ENCODE results near the gene P2RX2. TPM values are rescaled to one million over a fixed set of nuclear protein-coding genes. Genes with fewer than 3 reads are reported as not detected.

Gene P2RX2
- polyA plus RNA-seq, 2 donors = 1.4 to 2.2 TPM

DNA sequence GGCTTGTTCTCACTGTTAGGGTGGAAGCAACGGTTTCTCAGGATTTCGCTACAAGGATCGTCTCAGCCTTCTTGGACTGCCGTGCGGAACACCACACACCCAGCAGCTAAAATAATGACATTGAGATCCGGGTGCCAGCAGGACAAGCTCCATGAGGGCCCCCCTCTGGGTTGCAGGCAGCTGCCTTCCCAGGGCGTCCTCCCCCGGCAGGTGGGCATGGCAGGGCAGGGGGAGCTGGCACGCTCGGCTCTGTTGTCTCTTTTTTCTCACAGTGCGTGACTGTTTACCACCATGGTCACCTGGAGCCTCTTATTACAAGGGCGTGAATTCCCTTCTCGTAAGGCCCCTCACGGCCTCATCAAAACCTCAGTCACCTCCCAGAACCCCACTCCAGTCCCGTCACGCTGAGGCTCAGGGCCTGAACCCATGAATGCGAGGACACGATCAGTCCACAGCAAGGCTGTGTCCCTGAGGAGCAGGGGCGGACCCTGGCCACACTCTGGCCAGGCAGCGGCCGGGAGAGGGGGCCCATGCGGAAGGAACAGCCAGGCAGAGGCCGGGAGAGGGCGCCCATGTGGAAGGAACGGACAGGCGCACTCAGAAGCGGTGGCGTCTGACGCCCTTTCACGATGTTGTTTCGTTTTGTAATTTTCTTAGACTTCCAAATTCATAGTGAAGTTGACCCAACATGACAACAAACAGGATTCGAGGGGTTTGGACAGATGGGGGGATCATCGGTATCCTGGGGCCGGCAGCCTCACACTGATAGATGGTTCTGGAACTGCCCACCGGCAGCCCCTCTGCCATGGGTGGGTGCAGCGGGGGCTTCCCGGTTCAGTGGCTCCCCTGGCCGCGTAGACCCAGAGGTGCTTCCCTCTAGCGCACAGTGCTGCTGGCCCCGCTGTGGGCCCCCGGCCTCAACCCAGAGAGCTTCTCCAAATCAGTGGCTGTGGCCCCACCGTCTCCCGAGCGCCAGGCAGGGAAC, 18.2 kb upstream of the P2RX2 start:
- Histone ChIP-seq H3K4me1 (ENCODE audit: control insufficient read depth in 2 of 2, insufficient read depth in 2 of 2, low read length in 1 of 2) (peaks cover 3 to 14% of the 10 kb centered on the region in 2 donors), H3K36me3 (ENCODE audit: control insufficient read depth in 2 of 2, insufficient read depth in 2 of 2, low read length in 1 of 2) (no peaks in the 10 kb centered on the region), H3K4me3 (ENCODE audit: low read depth in 1 of 2, low read length in 2 of 2) (peak overlapping the region; percentile 2 to 35), H3K9me3 (ENCODE audit: control insufficient read depth in 2 of 2, insufficient read depth in 1 of 2, low read depth in 1 of 2, low read length in 1 of 2) (no peaks in the 10 kb centered on the region), H3K27me3 (ENCODE audit: control insufficient read depth in 1 of 2, insufficient read depth in 2 of 2, low read length in 2 of 2) (peaks cover 4 to 7% of the 10 kb centered on the region in 2 donors), H3K27ac (ENCODE audit: low read depth in 2 of 2, low read length in 1 of 2) (no peak overlapping the region)
- WGBS, 2 donors = 22 to 32% methylated on average over 45 of the region's 45 CpGs

DNA sequence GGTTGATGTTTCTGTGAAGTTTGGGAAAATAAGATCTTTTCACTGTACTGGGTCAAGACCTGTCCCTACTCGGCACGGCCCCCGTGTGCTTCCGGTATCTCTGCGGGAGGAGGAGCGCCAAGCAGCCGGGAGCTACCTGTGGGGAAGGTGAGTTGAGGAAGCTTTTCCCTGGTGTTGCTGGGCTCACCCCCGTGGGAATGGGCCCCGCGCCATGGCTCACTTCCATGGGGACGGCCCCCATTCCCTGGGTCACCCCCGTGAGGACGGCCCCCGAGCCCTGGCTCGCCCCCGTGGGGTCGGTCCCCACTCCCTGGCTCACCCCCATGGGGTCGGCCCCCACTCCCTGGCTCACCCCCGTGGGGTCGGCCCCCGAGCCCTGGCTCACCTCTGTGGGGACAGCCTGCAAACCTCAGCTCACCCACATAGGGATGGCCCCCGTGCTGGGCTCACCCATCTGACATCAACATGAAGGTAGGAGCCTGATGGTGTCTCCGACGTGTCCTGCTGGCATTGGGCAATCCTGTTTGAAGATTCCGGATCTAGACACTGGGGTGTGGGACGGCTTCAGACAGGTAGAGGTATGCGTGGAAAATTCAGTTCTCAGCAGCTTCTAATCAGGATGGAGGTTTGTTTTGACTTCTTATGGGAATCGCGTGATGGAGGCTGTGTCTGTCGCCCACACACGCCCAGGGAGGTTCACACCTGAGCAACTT, 17.2 kb upstream of the P2RX2 start:
- peaks cover 4 to 7% of the 10 kb centered on the region in 2 donors for H3K27me3 ChIP-seq (ENCODE audit: control insufficient read depth in 1 of 2, insufficient read depth in 2 of 2, low read length in 2 of 2)

DNA sequence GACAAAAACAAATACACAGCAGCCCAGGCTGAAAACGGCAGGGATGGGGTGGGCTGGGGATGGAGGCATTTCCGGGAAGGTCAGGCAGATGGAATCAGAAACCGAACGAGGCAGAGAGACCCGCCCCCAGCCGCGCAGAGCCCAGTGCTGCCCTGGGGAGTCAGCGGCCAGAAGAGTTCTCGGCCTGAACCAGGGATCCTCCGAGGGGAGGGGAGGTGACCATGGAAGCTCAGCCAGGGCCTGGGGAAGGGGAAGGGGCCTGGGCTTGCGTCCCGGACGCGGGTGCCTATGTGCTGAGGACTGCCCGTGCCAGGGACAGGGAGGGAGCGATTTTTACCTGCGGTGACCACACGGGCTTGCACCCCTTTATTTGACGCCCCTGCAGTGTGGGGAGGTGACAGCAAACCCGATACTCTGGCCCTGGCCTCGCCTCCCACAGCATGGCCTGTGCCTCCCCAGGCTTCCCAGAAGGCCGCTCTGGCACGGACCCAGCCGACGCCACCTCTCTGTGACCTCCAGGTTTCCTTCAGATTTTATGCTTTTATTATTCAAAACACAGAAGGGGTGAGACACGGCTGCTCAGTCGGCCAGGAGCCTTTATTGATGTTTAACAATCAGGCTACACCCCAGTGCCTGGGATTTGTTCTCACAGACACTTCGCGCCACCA, 15.9 kb upstream of the P2RX2 start:
- Histone ChIP-seq H3K4me1 (ENCODE audit: control insufficient read depth in 2 of 2, insufficient read depth in 2 of 2, low read length in 1 of 2) (peaks cover 3 to 14% of the 10 kb centered on the region in 2 donors), H3K27ac (ENCODE audit: low read depth in 2 of 2, low read length in 1 of 2) (peak overlapping the region in 1 of 2 donors; percentile 37), H3K4me3 (ENCODE audit: low read depth in 1 of 2, low read length in 2 of 2) (no peak overlapping the region), H3K9me3 (ENCODE audit: control insufficient read depth in 2 of 2, insufficient read depth in 1 of 2, low read depth in 1 of 2, low read length in 1 of 2) (no peaks in the 10 kb centered on the region), H3K27me3 (ENCODE audit: control insufficient read depth in 1 of 2, insufficient read depth in 2 of 2, low read length in 2 of 2) (peaks cover 4 to 7% of the 10 kb centered on the region in 2 donors), H3K36me3 (ENCODE audit: control insufficient read depth in 2 of 2, insufficient read depth in 2 of 2, low read length in 1 of 2) (no peaks in the 10 kb centered on the region)
- 39 to 51% methylated on average over 29 of the region's 29 CpGs for WGBS, 2 donors

More for the DNA sequence above, 17.2 kb upstream of the P2RX2 start:
- Histone ChIP-seq H3K4me1 (ENCODE audit: control insufficient read depth in 2 of 2, insufficient read depth in 2 of 2, low read length in 1 of 2) (peaks cover 3 to 14% of the 10 kb centered on the region in 2 donors), H3K36me3 (ENCODE audit: control insufficient read depth in 2 of 2, insufficient read depth in 2 of 2, low read length in 1 of 2) (no peaks in the 10 kb centered on the region), H3K4me3 (ENCODE audit: low read depth in 1 of 2, low read length in 2 of 2) (no peak overlapping the region), H3K27ac (ENCODE audit: low read depth in 2 of 2, low read length in 1 of 2) (no peak overlapping the region), H3K9me3 (ENCODE audit: control insufficient read depth in 2 of 2, insufficient read depth in 1 of 2, low read depth in 1 of 2, low read length in 1 of 2) (no peaks in the 10 kb centered on the region)
- WGBS, 2 donors = 65 to 75% methylated on average over 27 to 31 of the region's 31 CpGs

DNA sequence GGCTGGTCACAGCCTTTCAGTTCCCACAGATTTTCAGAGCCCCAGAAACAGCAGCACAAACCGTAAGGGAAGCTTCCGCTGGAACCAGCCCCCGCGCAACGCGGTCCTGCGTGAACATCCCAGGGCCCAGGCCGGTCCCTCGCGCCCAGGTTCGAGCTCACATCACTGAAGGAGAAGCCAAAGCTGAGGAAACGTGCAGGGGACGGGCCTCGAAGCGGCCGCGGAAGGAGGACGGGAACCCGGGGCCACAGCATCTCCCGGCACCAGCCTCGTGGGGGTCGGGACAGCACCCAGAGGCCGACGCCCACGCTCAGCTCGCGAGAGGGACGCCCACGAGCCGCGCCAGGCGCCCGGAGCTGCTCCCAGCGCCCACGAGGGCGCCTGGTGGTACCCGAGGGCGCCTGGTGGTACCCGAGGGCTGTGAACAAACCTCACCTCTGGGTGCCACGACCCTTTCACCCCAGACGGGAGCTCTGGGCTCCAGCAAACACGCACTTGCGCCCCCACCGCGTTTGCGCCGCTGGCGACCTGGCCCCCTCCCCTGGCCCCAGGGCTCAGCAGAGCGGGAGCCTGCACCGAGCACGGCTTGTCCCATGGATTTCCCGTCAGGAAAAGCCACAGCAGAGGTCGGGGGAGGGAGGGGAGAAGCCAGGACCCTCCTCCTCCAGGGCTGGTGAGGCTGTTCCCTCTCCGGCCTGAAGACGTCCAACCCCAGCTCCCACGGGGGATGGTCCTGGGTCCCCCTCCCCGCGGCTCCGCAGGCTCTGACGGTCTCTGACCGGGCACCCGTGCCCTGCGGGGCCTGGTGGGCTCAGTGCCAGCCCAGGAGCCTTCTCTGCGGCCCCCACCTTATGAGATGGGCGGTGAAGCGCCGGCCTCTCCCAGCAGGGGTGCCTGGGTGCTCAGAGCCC, 15.1 kb upstream of the P2RX2 start:
- Histone ChIP-seq H3K36me3 (ENCODE audit: control insufficient read depth in 2 of 2, insufficient read depth in 2 of 2, low read length in 1 of 2) (no peaks in the 10 kb centered on the region), H3K4me1 (ENCODE audit: control insufficient read depth in 2 of 2, insufficient read depth in 2 of 2, low read length in 1 of 2) (peaks cover 3 to 14% of the 10 kb centered on the region in 2 donors), H3K4me3 (ENCODE audit: low read depth in 1 of 2, low read length in 2 of 2) (peak overlapping the region in 1 of 2 donors; percentile 32), H3K9me3 (ENCODE audit: control insufficient read depth in 2 of 2, insufficient read depth in 1 of 2, low read depth in 1 of 2, low read length in 1 of 2) (no peaks in the 10 kb centered on the region), H3K27me3 (ENCODE audit: control insufficient read depth in 1 of 2, insufficient read depth in 2 of 2, low read length in 2 of 2) (peaks cover 4 to 7% of the 10 kb centered on the region in 2 donors), H3K27ac (ENCODE audit: low read depth in 2 of 2, low read length in 1 of 2) (no peak overlapping the region)
- WGBS, 2 donors = 31 to 46% methylated on average over 39 to 67 of the region's 67 CpGs

DNA sequence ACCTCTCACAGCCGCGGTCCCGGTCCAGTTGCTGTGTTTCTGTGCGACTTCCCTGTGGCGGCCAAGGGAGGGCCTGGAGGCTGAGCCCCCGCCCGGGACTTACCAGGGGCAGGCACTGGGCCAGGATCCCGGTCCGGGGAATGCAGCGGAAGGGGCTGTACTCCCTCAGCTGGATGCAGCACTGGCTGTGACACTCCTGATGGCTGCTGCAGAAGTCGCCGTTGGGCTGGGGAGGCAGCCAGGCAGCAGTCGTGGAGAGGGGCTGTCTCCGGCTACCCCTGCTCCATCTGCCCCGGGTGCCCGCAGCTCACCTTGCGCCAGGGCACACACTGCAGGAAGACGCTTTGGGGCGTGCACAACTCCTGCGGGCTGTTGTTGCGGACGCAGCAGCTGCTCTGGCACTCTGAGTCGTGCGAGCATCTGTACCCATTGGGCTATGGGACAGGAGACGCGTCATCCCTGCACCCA, 14.4 kb upstream of the P2RX2 start:
- no peaks in the 10 kb centered on the region for H3K36me3 ChIP-seq (ENCODE audit: control insufficient read depth in 2 of 2, insufficient read depth in 2 of 2, low read length in 1 of 2)
- H3K27me3 ChIP-seq (ENCODE audit: control insufficient read depth in 1 of 2, insufficient read depth in 2 of 2, low read length in 2 of 2) = peaks cover 8 to 9% of the 10 kb centered on the region in 2 donors
- H3K4me3 ChIP-seq (ENCODE audit: low read depth in 1 of 2, low read length in 2 of 2) = peak overlapping the region in 1 of 2 donors; percentile 32
- 33 to 37% methylated on average over 26 of the region's 26 CpGs for WGBS, 2 donors
- no peaks in the 10 kb centered on the region for H3K9me3 ChIP-seq (ENCODE audit: control insufficient read depth in 2 of 2, insufficient read depth in 1 of 2, low read depth in 1 of 2, low read length in 1 of 2)
- peaks cover 3 to 13% of the 10 kb centered on the region in 2 donors for H3K4me1 ChIP-seq (ENCODE audit: control insufficient read depth in 2 of 2, insufficient read depth in 2 of 2, low read length in 1 of 2)
- H3K27ac ChIP-seq (ENCODE audit: low read depth in 2 of 2, low read length in 1 of 2) = no peak overlapping the region

DNA sequence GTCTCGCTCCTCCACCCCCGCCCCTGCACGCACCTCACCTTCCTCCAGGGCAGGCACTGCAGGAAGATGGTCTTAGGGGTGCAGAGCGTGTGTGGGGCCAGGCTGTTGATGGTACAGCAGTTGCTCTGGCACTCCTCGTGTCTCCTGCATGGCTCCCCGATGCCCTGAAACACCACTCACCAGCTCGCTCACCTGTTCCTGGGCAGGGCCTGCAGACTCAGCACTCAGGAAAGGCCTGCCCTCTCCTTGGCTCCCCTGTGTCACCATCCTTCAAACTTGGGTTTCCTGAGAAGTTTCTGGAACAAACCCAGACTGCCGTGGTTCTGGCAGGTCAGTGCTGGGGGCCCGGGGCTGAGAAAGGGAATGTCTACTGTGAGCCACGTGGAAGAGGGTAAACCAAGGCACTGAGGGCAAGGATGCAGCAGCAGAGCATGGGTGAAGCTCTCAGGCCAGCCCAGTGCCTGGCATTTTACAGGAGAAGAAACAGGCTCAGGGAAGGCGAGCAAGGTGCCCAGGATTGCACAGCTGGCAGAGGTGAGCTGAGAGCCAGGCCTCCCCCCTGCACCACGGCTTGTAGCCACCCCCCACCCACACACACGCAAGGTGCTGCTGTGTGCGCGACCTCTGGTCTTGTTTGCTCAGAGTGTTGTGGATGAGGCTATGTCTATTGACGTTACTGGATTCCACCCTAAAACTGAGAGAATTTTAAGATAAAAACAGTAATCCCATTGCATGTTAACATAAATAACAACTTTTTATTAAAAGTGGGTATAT, 13.7 kb upstream of the P2RX2 start:
- Histone ChIP-seq H3K4me1 (ENCODE audit: control insufficient read depth in 2 of 2, insufficient read depth in 2 of 2, low read length in 1 of 2) (peaks cover 3 to 13% of the 10 kb centered on the region in 2 donors), H3K4me3 (ENCODE audit: low read depth in 1 of 2, low read length in 2 of 2) (no peak overlapping the region), H3K27ac (ENCODE audit: low read depth in 2 of 2, low read length in 1 of 2) (no peak overlapping the region), H3K27me3 (ENCODE audit: control insufficient read depth in 1 of 2, insufficient read depth in 2 of 2, low read length in 2 of 2) (peaks cover 8 to 9% of the 10 kb centered on the region in 2 donors), H3K9me3 (ENCODE audit: control insufficient read depth in 2 of 2, insufficient read depth in 1 of 2, low read depth in 1 of 2, low read length in 1 of 2) (no peaks in the 10 kb centered on the region), H3K36me3 (ENCODE audit: control insufficient read depth in 2 of 2, insufficient read depth in 2 of 2, low read length in 1 of 2) (no peaks in the 10 kb centered on the region)
- WGBS, 2 donors = 62 to 70% methylated on average over 16 of the region's 16 CpGs

DNA sequence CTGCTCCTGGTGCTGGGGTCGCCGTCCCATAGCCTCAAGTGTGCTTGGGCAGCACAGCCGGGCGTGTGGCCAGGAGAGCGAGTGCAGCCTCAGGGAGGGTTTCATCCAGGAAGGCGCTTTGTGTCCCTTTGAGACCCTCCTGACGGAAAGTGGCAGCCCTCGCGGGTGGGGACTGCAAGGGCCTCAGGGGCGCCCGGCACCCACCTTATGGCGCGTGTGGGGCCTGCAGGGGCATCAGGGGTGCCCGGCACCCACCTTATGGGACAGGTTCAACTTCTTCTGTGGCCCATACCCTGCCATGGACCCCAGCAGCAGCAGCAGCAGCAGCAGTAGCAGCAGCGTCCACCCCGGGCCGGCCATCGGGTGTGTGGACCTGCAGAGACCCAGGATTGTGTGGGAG, 12.7 kb upstream of the P2RX2 start:
- Histone ChIP-seq H3K4me1 (ENCODE audit: control insufficient read depth in 2 of 2, insufficient read depth in 2 of 2, low read length in 1 of 2) (peaks cover under 1 to 15% of the 10 kb centered on the region in 2 donors), H3K4me3 (ENCODE audit: low read depth in 1 of 2, low read length in 2 of 2) (no peak overlapping the region), H3K27ac (ENCODE audit: low read depth in 2 of 2, low read length in 1 of 2) (no peak overlapping the region), H3K27me3 (ENCODE audit: control insufficient read depth in 1 of 2, insufficient read depth in 2 of 2, low read length in 2 of 2) (peaks cover 8 to 9% of the 10 kb centered on the region in 2 donors), H3K36me3 (ENCODE audit: control insufficient read depth in 2 of 2, insufficient read depth in 2 of 2, low read length in 1 of 2) (no peaks in the 10 kb centered on the region), H3K9me3 (ENCODE audit: control insufficient read depth in 2 of 2, insufficient read depth in 1 of 2, low read depth in 1 of 2, low read length in 1 of 2) (no peaks in the 10 kb centered on the region)
- 82 to 83% methylated on average over 18 of the region's 18 CpGs for WGBS, 2 donors

DNA sequence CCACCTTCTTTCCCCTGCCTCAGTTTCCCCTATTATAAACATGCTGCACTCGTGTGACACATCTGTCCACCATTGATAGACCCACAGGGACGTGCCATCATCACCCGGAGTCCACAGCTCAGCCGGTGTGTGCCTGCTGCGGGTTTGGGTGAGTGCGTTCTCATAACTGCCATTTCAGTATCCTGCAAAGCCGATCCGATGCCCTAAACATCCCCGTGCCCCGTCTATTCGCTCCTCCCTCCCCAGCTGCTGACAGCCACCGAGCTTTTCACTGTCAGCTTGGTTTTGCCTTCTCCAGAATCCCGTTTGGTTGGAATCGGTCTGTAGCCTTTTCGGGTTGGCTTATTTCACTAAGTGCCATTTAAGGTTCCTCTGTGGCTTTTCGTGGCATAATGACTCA, 12.1 kb upstream of the P2RX2 start:
- peaks cover 8 to 9% of the 10 kb centered on the region in 2 donors for H3K27me3 ChIP-seq (ENCODE audit: control insufficient read depth in 1 of 2, insufficient read depth in 2 of 2, low read length in 2 of 2)
- peaks cover 0 to 15% of the 10 kb centered on the region in 2 donors for H3K4me1 ChIP-seq (ENCODE audit: control insufficient read depth in 2 of 2, insufficient read depth in 2 of 2, low read length in 1 of 2)
- H3K4me3 ChIP-seq (ENCODE audit: low read depth in 1 of 2, low read length in 2 of 2) = no peak overlapping the region
- H3K9me3 ChIP-seq (ENCODE audit: control insufficient read depth in 2 of 2, insufficient read depth in 1 of 2, low read depth in 1 of 2, low read length in 1 of 2) = peaks cover 0 to 3% of the 10 kb centered on the region in 2 donors
- no peak overlapping the region for H3K27ac ChIP-seq (ENCODE audit: low read depth in 2 of 2, low read length in 1 of 2)
- H3K36me3 ChIP-seq (ENCODE audit: control insufficient read depth in 2 of 2, insufficient read depth in 2 of 2, low read length in 1 of 2) = no peaks in the 10 kb centered on the region
- 61 to 68% methylated on average over 16 of the region's 16 CpGs for WGBS, 2 donors
